Measurements from ENCODE around the gene MTX1. TPM values are rescaled to one million over a fixed set of nuclear protein-coding genes. Genes with fewer than 3 reads are reported as not detected.
"Not testable (repeated sequence)": the region's sequence is repeated elsewhere in the genome, so short reads cannot be mapped to it uniquely, and the experiment has no call there.

Gene MTX1, protein sequence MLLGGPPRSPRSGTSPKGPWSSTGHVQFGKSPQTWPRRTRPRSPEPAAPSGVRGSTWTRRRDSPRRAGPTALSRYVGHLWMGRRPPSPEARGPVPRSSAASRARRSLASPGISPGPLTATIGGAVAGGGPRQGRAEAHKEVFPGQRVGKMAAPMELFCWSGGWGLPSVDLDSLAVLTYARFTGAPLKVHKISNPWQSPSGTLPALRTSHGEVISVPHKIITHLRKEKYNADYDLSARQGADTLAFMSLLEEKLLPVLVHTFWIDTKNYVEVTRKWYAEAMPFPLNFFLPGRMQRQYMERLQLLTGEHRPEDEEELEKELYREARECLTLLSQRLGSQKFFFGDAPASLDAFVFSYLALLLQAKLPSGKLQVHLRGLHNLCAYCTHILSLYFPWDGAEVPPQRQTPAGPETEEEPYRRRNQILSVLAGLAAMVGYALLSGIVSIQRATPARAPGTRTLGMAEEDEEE
- 85.8 and 110 TPM in 2 replicates for total RNA-seq (2014; rRNA removed; shearing (Covaris generic))

DNA sequence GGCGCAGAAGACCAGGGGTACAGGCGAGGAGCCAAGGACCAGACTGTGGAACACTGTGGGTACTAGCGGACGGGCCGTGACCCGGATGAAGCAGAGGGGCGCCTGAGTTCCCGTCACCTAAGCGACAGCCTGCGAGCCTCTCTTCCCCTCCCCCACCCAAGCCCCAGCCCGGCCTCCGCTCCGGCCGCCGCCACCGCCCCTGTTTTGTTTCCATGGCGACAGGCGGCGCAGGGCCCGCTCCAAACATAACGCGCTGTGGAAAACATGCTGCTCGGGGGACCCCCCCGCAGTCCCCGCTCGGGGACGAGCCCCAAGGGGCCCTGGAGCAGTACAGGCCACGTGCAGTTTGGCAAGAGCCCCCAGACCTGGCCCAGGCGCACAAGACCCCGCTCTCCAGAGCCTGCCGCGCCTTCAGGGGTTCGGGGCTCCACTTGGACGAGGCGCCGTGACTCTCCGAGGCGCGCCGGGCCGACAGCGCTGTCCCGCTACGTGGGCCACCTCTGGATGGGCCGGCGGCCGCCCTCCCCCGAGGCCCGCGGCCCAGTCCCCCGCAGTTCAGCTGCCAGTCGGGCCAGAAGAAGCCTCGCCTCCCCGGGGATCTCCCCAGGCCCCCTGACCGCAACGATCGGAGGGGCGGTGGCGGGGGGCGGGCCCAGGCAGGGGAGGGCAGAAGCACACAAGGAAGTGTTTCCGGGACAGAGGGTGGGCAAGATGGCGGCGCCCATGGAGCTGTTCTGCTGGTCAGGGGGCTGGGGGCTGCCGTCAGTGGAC is at the start of gene MTX1:
Gene MTX1, plus strand, starts transcription at position 155 of the 771 bp plus-strand sequence. Its CDS starts 110 bp downstream, at position 265.
- DNase-seq (ENCODE audit: low spot score), result peak; percentile 81

DNA sequence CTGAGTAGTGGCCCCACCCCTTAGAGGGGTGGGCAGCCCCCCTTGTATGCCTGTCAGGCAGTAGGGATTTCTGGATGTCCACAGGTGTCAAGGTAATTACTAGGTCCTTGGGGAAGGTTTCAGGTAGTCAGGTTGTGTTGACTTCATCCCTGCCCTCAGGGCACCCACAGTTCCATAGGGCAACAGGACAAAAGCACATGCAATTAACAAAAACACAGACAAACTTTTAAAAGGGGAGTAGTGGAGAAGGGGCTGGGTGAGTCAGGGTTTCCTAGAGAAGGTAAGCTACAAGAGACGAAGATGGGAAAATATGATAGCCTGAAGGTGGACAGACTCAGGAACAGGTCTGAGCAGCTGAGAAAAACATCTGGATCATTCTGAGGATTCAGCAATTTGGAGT is 49.5 kb upstream of the MTX1 start:
- DNase-seq (ENCODE audit: low spot score), result no peak

DNA sequence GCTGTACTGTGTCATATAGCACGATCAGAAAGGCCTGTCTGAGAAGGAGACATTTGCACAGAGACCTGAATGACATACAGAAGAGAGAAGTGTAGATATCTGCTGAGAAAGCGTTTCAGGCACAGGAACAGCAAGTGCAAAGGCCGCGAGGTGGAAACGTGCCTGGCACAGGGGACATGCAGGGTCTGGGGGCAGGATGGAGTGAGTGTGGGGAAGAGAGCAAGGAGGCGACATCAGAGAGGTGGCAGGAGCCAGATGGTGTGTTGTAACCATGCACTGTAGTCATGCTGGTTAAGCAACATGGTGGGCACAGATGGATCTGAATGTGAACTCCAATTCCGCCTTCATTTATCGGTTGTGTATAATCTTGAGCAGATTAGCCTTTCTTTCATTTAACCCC is 48.4 kb upstream of the MTX1 start:
- no peak for DNase-seq (ENCODE audit: low spot score)

DNA sequence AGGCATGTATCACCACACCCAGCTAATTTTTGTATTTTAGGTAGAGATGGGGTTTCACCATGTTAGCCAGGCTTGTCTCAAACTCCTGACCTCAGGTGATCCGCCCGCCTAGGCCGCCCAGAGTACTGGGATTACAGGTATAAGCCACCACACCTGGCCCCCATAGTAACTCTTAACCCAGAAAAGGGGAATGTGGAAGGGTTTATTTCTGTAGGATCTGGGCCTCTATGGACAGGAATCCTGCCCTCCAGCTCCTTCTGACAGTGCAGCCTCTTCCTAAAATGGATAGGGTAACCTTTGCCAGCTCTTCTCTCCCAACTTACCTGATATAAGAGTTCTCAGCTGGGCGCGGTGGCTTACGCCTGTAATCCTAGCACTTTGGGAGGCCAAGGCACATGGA is 45.9 kb upstream of the MTX1 start:
- not testable (repeated sequence) for DNase-seq (ENCODE audit: low spot score)

- DNase-seq (ENCODE audit: low spot score), result not testable (repeated sequence)
These were observed 44.7 kb upstream of the MTX1 start for GRCh38 chr1:155163785-155164184.

- DNase-seq (ENCODE audit: low spot score), result not testable (repeated sequence)
These were observed 43.9 kb upstream of the MTX1 start for GRCh38 chr1:155164625-155165024.

DNA sequence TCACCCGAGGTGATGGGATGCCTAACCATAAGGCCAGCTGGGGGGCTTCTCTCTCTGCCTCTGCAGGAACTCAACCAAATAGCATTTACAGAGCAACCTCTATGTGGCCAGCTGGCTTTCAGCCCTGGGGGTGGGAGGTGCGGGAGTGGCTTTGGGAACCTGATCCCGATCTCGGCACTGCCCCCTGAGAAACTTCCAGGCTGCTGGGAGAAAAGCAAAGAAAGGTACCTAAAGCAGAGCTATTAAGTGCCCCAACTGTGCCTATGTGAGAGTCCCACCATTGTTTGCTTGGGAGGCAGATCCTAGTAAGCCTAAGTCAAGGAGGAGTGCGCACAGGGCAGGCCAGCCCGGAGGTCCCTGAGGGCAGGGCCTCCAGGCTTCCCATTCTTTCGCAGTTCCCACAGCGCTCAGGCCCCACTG is 42.4 kb upstream of the MTX1 start:
- no peak for DNase-seq (ENCODE audit: low spot score)

GRCh38 chr1:155166471-155167165 is 41.9 kb upstream of the MTX1 start:
- no peak for DNase-seq (ENCODE audit: low spot score)

DNA sequence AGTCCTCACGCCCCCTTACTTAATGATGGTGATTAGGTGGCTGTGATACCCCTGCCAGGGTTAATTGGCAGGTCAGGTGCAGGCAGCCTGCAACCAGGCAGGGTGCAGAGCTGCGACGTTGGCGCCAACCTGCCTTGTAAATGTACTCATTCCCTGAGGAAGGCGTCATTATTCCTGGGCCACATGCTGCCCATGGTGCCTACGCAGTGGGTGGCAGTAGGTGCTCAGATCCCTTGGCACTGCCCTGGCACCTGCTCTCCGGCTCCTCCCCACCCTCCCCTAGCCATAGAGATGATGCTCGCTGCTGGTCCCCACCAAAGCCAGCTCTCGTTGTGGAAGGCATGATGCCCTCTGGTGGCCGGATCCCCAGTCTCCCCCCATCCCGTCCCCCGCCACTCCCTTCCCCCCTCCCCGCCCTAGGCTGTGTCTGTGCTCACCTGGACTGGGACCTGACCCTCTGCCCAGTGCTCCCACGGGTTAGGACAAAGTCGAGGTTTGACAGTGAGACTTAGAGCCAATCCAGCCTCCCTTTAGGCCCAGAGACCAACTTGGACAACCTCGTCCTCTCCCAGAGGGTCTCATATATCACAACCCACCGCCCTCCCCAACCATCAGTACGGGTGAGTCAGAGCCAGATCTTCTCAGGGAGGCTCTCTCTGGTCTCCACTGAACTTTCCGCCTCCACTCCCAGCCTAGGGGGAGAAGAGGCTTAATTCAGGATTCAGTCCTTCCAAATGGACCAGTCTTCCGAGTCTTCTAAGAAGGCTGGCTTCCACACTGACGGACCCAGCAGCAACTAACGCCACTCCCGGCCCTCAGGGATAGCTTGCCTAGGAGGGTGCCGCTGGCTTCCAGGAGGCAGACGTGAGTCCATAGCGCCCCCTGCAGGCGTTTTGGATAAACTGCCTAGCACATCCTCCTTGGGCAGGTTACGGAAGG is 41.1 kb upstream of the MTX1 start:
- DNase-seq (ENCODE audit: low spot score), result peak; percentile 81

- not testable (repeated sequence) for DNase-seq (ENCODE audit: low spot score)
These were observed 40.4 kb upstream of the MTX1 start for GRCh38 chr1:155168105-155168445.

DNA sequence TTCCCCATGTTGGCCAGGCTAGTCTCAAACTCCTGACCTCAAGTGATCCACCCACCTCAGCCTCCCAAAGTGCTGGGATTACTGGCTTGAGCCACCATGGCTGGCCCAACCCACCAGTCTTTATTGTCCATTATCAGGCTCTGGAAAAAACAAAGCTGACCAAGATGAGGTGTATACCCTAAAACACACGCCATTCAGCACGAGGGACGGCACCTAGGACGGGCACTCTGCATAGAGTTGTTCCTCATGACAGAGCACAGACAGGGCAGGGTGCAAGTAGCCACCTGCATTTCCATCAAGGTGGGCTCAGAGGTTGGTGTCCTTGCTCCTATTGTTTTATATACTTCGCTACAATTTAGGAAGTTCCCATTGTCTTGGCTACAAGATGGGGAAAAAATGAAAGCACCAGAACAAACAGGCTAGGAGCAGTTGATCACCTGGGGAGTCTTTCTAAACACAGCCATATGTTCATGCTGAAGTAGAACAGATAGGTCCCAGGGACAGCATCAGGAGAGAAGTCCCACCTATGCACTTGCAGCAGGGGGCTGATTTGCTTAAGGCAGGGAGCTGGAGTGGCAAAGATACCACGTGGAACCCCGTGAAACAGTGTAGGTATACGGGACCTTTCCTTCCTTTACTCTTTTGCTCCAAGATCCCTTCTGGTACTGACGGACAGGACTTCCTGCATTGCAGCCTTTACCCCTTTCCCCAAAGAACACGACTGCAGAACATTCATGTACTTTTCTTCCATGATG is 39.9 kb upstream of the MTX1 start:
- DNase-seq (ENCODE audit: low spot score), result no peak

GRCh38 chr1:155169541-155169940 is 39.0 kb upstream of the MTX1 start:
- no peak for DNase-seq (ENCODE audit: low spot score)

DNA sequence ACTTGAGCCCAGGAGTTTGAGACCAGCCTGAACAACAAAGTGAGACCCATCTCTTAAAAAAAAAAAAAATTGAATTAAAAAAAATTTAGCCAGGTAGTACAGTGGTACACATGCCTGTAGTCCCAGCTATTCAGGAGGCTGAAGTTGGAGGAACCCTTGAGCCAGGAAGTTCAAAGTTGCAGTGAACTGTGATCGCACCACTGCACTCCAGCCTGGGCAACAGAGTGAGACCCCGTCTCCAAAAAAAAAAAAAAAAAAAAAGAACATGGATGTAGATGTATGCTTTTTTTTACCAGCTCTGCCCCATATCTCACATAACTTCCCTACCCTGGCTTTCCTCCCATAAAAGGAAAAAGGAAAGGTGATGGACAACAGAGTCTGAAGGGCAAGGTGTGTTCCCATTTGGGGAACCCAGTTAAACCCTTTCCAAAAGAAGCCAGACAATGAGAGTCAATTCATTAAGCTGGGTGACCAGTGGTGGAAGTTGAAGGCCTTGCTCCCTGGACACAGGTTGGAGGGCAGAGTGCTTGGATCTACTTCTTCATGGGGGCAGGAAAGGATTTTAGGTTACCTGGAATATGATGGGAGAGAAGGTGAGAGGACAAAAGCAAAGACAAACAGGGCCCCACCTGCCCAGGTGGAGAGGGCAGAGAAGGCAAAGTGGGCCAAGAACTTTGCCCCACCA is 38.3 kb upstream of the MTX1 start:
- DNase-seq (ENCODE audit: low spot score), result no peak

DNA sequence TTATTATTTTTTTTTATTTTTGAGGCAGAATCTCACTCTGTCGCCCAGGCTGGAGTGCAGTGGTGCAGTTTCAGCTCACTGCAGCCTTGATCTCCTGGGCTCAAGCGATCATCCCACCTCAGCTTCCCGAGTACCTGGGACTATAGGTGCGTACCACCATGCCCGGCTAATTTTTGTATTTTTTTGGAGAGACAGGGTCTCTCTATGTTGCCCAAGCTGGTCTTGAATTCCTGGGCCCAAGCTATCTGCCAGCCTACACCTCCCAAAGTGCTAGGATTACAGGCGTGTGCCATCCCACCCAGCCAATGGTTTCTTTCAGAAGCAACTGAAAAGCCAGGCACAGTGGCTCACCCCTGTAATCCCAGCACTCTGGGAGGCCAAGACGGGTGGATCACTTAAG is 37.7 kb upstream of the MTX1 start:
- no peak for DNase-seq (ENCODE audit: low spot score)

GRCh38 chr1:155171836-155172731 is 36.4 kb upstream of the MTX1 start:
- no peak for DNase-seq (ENCODE audit: low spot score)

DNA sequence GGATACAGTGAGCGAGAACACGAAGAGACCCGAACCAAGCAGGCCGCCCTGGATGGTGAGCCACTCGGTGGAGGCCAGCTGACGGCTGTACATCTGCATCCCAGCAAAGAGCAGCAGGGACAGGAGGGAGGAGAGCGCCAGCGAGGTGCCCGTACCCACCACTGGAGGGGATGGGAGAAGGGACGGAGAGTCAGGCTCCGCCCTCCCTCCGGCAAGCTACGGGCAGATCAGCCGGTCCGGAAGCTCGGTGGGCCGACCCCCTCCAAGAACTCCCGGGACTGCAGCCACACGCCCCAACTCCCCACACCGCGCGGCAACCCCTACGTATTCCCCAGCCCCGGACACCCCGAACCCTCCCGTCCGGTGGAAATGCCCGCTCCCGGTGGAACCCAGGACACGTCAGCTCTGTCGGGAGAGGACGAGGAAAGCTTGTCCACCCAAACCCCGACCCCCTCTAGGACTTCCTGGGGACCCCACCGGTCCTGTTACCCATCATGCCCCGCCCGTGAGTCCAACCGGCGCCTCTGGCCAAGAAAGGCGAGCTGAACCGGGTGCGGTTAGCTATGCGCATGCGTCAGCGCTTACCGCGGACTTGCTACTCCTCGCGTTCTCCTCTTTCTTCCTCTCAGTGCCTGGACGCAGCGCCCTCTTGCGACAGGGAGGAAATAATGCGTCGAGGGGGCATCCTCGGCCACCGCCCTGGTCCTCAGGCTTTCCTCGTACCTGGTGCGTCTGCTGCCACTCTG is 35.6 kb upstream of the MTX1 start, which contains the start of gene KRTCAP2:
Gene KRTCAP2, minus strand, starts transcription at position 573 of the 746 bp plus-strand sequence. Its CDS starts 80 bp downstream, at position 493.
- peak; percentile 99 for DNase-seq (ENCODE audit: low spot score)

DNA sequence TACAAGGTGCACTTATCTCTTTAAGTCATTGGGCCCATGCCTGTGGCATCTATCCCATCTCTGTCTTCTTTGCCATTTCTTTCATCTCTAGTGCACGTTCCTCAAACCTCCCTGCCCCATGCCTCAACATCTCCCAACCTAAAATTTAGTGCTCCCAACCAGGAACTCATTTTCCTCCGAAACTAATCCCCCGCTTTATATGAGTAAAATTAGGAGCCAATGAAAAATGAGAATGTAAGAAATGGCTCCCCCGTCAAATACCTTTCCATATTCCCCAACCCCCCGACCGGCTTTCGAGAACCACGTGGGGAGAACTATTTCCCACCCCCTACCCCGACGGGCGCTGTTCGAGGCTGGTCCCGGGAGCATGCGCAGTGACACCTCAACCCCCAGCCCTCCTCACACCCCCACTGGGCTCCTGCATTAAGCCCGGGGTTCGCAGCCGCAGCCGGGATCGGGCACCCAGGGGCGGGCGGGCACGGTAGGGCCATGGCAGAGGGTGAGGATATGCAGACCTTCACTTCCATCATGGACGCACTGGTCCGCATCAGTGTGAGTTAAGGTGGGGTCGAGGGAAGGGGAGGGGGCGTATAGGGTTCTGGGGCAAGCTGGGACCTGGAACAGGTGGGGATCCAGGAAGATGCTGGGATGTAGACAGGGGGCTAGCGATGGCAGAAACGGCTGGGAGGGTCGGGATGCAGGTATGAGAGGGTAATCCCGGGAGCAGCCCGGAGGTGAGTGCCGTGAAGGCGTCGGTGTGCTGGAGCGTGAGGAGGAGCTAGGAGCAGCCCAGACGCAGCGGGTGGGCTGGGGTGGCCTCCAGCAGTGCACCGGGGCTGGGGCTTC is 34.8 kb upstream of the MTX1 start, which contains the start of gene TRIM46:
Gene TRIM46, plus strand, starts transcription at position 372 of the 846 bp plus-strand sequence. Its CDS starts 118 bp downstream, at position 490.
- DNase-seq (ENCODE audit: low spot score), result peak; percentile 74

Data from A172 (cell line).